ENCODE measurements around the gene ANKRA2. TPM values are rescaled to one million over a fixed set of nuclear protein-coding genes. Genes with fewer than 3 reads are reported as not detected.

The ANKRA2 gene
- total and polyA plus RNA-seq, 2 of the 8 experiments (the other 6 are each of a cell fraction or from before 2014, with no cell fraction given), result 7.0 to 12.6 TPM

- no peak overlapping the region for H3K56ac ChIP-seq (replicated peaks; ENCODE audit: insufficient read length, low read depth, low read length)
- H2BK5ac ChIP-seq (ENCODE audit: low read depth, low read length), result no peak overlapping the region
- TF ChIP-seq CBX5 (IDR thresholded peaks at IDR 0.05; ENCODE audit: low read depth, low read length) (no peak), SP1 (IDR thresholded peaks at IDR 0.05; ENCODE audit: low read depth, low read length) (no peak)
- H3K4ac ChIP-seq (replicated peaks; ENCODE audit: insufficient read length, low read depth, low read length), result no peak overlapping the region
- H3K23ac ChIP-seq (ENCODE audit: insufficient read length), result no peak overlapping the region
- FAIRE-seq (no peak), DNase-seq (ENCODE audit: low read depth in 1 of 2, low spot score in 2 of 2) (no peak)
- H4K20me1 ChIP-seq (replicated peaks in 1 of 2; ENCODE audit: control insufficient read depth in 1 of 2, insufficient read depth in 2 of 2, low read length in 2 of 2), result no peaks in the 10 kb centered on the region
- no peaks in the 10 kb centered on the region for H3K79me1 ChIP-seq (ENCODE audit: low read depth, low read length)
- no peak overlapping the region for H2AFZ ChIP-seq (ENCODE audit: low read length)
- H3K79me2 ChIP-seq (ENCODE audit: control insufficient read depth in 1 of 2, insufficient read depth in 2 of 2, low read length in 2 of 2), result no peaks in the 10 kb centered on the region
- H4K5ac ChIP-seq (ENCODE audit: insufficient read length, low read depth, low read length), result no peak overlapping the region
- H3K18ac ChIP-seq (ENCODE audit: extremely low read depth, low read length), result no peak overlapping the region
- no peak overlapping the region for H4K8ac ChIP-seq (ENCODE audit: extremely low read depth, insufficient read depth, low read length)
- H2BK12ac ChIP-seq (ENCODE audit: low read depth, low read length), result no peak overlapping the region
- WGBS, 2 experiments (ENCODE audit: extremely low coverage in 1 of 2, insufficient coverage in 1 of 2, insufficient read length in 1 of 2, insufficient replicate concordance in 2 of 2, low coverage in 1 of 2, low lambda C conversion rate in 2 of 2, missing lambda C conversion rate in 1 of 2), result 90% methylated on average over 5 of the region's 5 CpGs; no CpG with 5 or more reads in 1 of the 2 experiments
- no peak overlapping the region for H3K4me3 ChIP-seq (ENCODE audit: extremely low read depth in 1 of 4, insufficient read depth in 2 of 4, low read depth in 3 of 4, low read length in 4 of 4)
- no peaks in the 10 kb centered on the region for H3K9me3 ChIP-seq (ENCODE audit: insufficient read depth in 2 of 2, low read depth in 1 of 2, low read length in 1 of 2)
- no peaks in the 10 kb centered on the region for H3K23me2 ChIP-seq (ENCODE audit: low read depth, low read length)
- no peak overlapping the region for H2AK5ac ChIP-seq (ENCODE audit: low read depth, low read length)
- H3K4me2 ChIP-seq (ENCODE audit: insufficient read depth in 1 of 2, low read depth in 2 of 2, low read length in 2 of 2), result no peak overlapping the region
- H3K27ac ChIP-seq (ENCODE audit: low read depth, low read length), result no peak overlapping the region
- no peak overlapping the region for H2BK20ac ChIP-seq (ENCODE audit: low read length)
- ChIA-PET POLR2A (ENCODE audit: partially characterized antibody) (no interaction called here), CTCF (ENCODE audit: partially characterized antibody) (interaction anchor here (0.6 to 2.0 kb wide), 2 partner anchors 12 to 187 kb away, joined by 3 to 6 read pairs; no protein-coding TSS in a partner anchor)
- no peak overlapping the region for H3K14ac ChIP-seq (ENCODE audit: insufficient read length)
- H4K91ac ChIP-seq (replicated peaks; ENCODE audit: insufficient read length, low read length), result no peak overlapping the region
- H2BK15ac ChIP-seq (ENCODE audit: low read length), result no peak overlapping the region
- no peaks in the 10 kb centered on the region for H3K4me1 ChIP-seq (replicated peaks in 1 of 4; ENCODE audit: control insufficient read depth in 3 of 4, insufficient read depth in 4 of 4, low read length in 3 of 4)
- H3K36me3 ChIP-seq (ENCODE audit: control insufficient read depth in 2 of 4, insufficient read depth in 4 of 4, low read length in 3 of 4), result no peaks in the 10 kb centered on the region
- H2BK120ac ChIP-seq (replicated peaks; ENCODE audit: low read depth, low read length), result no peak overlapping the region
- H3K9ac ChIP-seq (replicated peaks in 1 of 4; ENCODE audit: extremely low read depth in 1 of 4, low read depth in 3 of 4, low read length in 3 of 4), result no peak overlapping the region
- H3K27me3 ChIP-seq (replicated peaks in 1 of 4; ENCODE audit: control insufficient read depth in 3 of 4, extremely low read depth in 1 of 4, insufficient read depth in 3 of 4, low read length in 3 of 4), result no peaks in the 10 kb centered on the region
Observed at GRCh38 chr5:73603998-73604397, 38.6 kb upstream of the ANKRA2 start.

Measured in H1 (cell line).